DOHH2 (cell line): ENCODE data around the gene PPP2R2D.

Experiments
- H3F3A ChIP-seq: fragments of 200-600 bp; sonication (generic), shearing (Covaris generic); 2 replicates; pipeline ENCODE4 v1.6.0; 2016; ENCODE audit warnings: antibody characterized with exemption, mild to moderate bottlenecking; ENCODE audit not compliant: control insufficient read depth, insufficient read depth
- H3K27ac ChIP-seq: fragments of 200-600 bp; sonication (generic); 2 replicates; pipeline ENCODE4 v1.5.1; 2014; ENCODE audit warnings: low read depth, mild to moderate bottlenecking, low read length, moderate library complexity
- H3K27me3 ChIP-seq: fragments of 200-600 bp; sonication (generic); 2 replicates; pipeline ENCODE4 v1.6.1; 2014; ENCODE audit warnings: mild to moderate bottlenecking, low read length, mixed read lengths; ENCODE audit not compliant: control insufficient read depth
- H3K36me3 ChIP-seq: fragments of 200-600 bp; sonication (generic); 2 replicates; pipeline ENCODE4 v1.6.1; 2014; ENCODE audit warnings: mild to moderate bottlenecking, low read length, moderate library complexity, mixed read lengths; ENCODE audit not compliant: control insufficient read depth
- H3K4me1 ChIP-seq: fragments of 200-600 bp; sonication (generic); 2 replicates; pipeline ENCODE4 v1.6.1; 2014; ENCODE audit warnings: mild to moderate bottlenecking, low read length, mixed read lengths; ENCODE audit not compliant: control insufficient read depth
- H3K4me2 ChIP-seq: fragments of 200-600 bp; sonication (generic); 2 replicates; pipeline ENCODE4 v1.6.0; 2014; ENCODE audit warnings: mild to moderate bottlenecking, low read length, moderate library complexity
- H3K4me3 ChIP-seq: fragments of 200-600 bp; sonication (generic); 2 replicates; pipeline ENCODE4 v1.5.1; 2014; ENCODE audit warnings: mild to moderate bottlenecking, low read length, mixed read lengths
- H3K79me2 ChIP-seq: fragments of 200-600 bp; sonication (generic); 2 replicates; pipeline ENCODE4 v1.6.1; 2014; ENCODE audit warnings: mild to moderate bottlenecking, low read length, mixed read lengths; ENCODE audit not compliant: control insufficient read depth
- H3K9me2 ChIP-seq: fragments of 200-600 bp; sonication (generic); replicated peaks from 2 replicates; pipeline ENCODE4 v1.6.1; 2014; ENCODE audit warnings: mild to moderate bottlenecking, low read length, mixed read lengths; ENCODE audit not compliant: control insufficient read depth
- H3K9me3 ChIP-seq: fragments of 200-600 bp; sonication (generic); 2 replicates; pipeline ENCODE4 v1.6.1; 2014; ENCODE audit warnings: antibody characterized with exemption, low read length, mixed read lengths; ENCODE audit not compliant: control insufficient read depth, insufficient read depth
- H4K20me1 ChIP-seq: fragments of 200-600 bp; sonication (generic); 2 replicates; pipeline ENCODE4 v1.6.0; 2014; ENCODE audit warnings: low read depth, mild to moderate bottlenecking, antibody characterized with exemption, low read length, moderate library complexity; ENCODE audit not compliant: control insufficient read depth, insufficient read depth
- EZH2phosphoT487 ChIP-seq: fragments of 200-600 bp; sonication (generic); IDR thresholded peaks from 2 replicates; pipeline ENCODE4 v1.6.1; 2017; ENCODE audit warnings: borderline replicate concordance, mild to moderate bottlenecking, antibody characterized with exemption, low read length, moderate library complexity, mixed read lengths
- TF ChIP-seq, protein P1 (sequence below): fragments of 200-600 bp; sonication (generic); IDR thresholded peaks from one replicate; pipeline ENCODE4 v1.5.1; 2014; ENCODE audit warnings: antibody characterized with exemption, mild to moderate bottlenecking, low read depth, low read length; ENCODE audit not compliant: poor library complexity, severe bottlenecking

Gene PPP2R2D

GRCh38 chr10:131869344-131869743, 31.5 kb upstream of the PPP2R2D start:
- Histone ChIP-seq H3K9me3 (no peaks in the 10 kb centered on the region), H3K36me3 (no peaks in the 10 kb centered on the region), H3K4me1 (no peaks in the 10 kb centered on the region), H3K4me3 (no peak overlapping the region), H3K9me2 (no peaks in the 10 kb centered on the region), H3K79me2 (no peaks in the 10 kb centered on the region), H3K27ac (no peak overlapping the region), H3K4me2 (no peak overlapping the region), H4K20me1 (no peaks in the 10 kb centered on the region), H3F3A (no peaks in the 10 kb centered on the region), H3K27me3 (no peaks in the 10 kb centered on the region)
- TF ChIP-seq, protein P1, sequence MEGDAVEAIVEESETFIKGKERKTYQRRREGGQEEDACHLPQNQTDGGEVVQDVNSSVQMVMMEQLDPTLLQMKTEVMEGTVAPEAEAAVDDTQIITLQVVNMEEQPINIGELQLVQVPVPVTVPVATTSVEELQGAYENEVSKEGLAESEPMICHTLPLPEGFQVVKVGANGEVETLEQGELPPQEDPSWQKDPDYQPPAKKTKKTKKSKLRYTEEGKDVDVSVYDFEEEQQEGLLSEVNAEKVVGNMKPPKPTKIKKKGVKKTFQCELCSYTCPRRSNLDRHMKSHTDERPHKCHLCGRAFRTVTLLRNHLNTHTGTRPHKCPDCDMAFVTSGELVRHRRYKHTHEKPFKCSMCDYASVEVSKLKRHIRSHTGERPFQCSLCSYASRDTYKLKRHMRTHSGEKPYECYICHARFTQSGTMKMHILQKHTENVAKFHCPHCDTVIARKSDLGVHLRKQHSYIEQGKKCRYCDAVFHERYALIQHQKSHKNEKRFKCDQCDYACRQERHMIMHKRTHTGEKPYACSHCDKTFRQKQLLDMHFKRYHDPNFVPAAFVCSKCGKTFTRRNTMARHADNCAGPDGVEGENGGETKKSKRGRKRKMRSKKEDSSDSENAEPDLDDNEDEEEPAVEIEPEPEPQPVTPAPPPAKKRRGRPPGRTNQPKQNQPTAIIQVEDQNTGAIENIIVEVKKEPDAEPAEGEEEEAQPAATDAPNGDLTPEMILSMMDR, result no peak
- TF ChIP-seq EZH2phosphoT487, result no peak

- H3K4me1 ChIP-seq, result no peaks in the 10 kb centered on the region
- H3K9me3 ChIP-seq, result no peaks in the 10 kb centered on the region
Observed at GRCh38 chr10:131870411-131870810, 30.4 kb upstream of the PPP2R2D start.

GRCh38 chr10:131870831-131871672, 29.8 kb upstream of the PPP2R2D start:
- TF ChIP-seq EZH2phosphoT487, result no peak
- TF ChIP-seq, protein P1, result no peak
- Histone ChIP-seq H3K9me3 (no peaks in the 10 kb centered on the region), H3K9me2 (no peaks in the 10 kb centered on the region), H3K36me3 (no peaks in the 10 kb centered on the region), H3K27me3 (no peaks in the 10 kb centered on the region), H3K27ac (no peak overlapping the region), H4K20me1 (no peaks in the 10 kb centered on the region), H3F3A (no peaks in the 10 kb centered on the region), H3K4me1 (no peaks in the 10 kb centered on the region), H3K79me2 (no peaks in the 10 kb centered on the region), H3K4me2 (no peak overlapping the region), H3K4me3 (no peak overlapping the region)

More at GRCh38 chr10:131870411-131870810, 30.4 kb upstream of the PPP2R2D start:
- H3K79me2 ChIP-seq, result no peaks in the 10 kb centered on the region
- H4K20me1 ChIP-seq, result no peaks in the 10 kb centered on the region
- no peak overlapping the region for H3K4me3 ChIP-seq
- no peaks in the 10 kb centered on the region for H3K36me3 ChIP-seq
- no peaks in the 10 kb centered on the region for H3K9me2 ChIP-seq
- TF ChIP-seq, protein P1, result no peak
- no peak for TF ChIP-seq EZH2phosphoT487
- no peak overlapping the region for H3K27ac ChIP-seq
- no peak overlapping the region for H3K4me2 ChIP-seq
- no peaks in the 10 kb centered on the region for H3K27me3 ChIP-seq
- H3F3A ChIP-seq, result no peaks in the 10 kb centered on the region
